ENCODE data around the gene ZFHX2. TPM values are rescaled to one million over a fixed set of nuclear protein-coding genes. Genes with fewer than 3 reads are reported as not detected.

ZFHX2 gene
- total and polyA plus RNA-seq, 2 of the 13 experiments (the other 11 are each of a cell fraction or from before 2014, with no cell fraction given), result 0.17 to 0.44 TPM

- no peak for TF ChIP-seq RAD51 (IDR thresholded peaks at IDR 0.05; ENCODE audit: borderline replicate concordance)
- peak; percentile 42; the same call in 1 of the 2 replicates for TF ChIP-seq HMG20A (CRISPR knock-in tag; IDR thresholded peaks at IDR 0.05; ENCODE audit: borderline replicate concordance)
- no peak for TF ChIP-seq ZNF615 (CRISPR knock-in tag; IDR thresholded peaks at IDR 0.05; ENCODE audit: borderline replicate concordance)
- peak; percentile 97 for TF ChIP-seq ZNF607 (CRISPR knock-in tag; IDR thresholded peaks at IDR 0.05; ENCODE audit: borderline replicate concordance)
- peak; percentile 99 for TF ChIP-seq ZNF441 (CRISPR knock-in tag; IDR thresholded peaks at IDR 0.05; ENCODE audit: borderline replicate concordance)
- peak; percentile 87 for TF ChIP-seq THAP7 (CRISPR knock-in tag; IDR thresholded peaks at IDR 0.05)
- no peak for TF ChIP-seq ZFP62 (CRISPR knock-in tag; IDR thresholded peaks at IDR 0.05)
- TF ChIP-seq NFE2L2 (IDR thresholded peaks at IDR 0.05; ENCODE audit: low read length), result no peak
- no peak; the same call in 1 of the 2 replicates for TF ChIP-seq ZNF790 (CRISPR knock-in tag; IDR thresholded peaks at IDR 0.05; ENCODE audit: borderline replicate concordance)
- no peak for TF ChIP-seq SP140L (CRISPR knock-in tag; IDR thresholded peaks at IDR 0.05; ENCODE audit: borderline replicate concordance)
- TF ChIP-seq POGK (CRISPR knock-in tag; conservative IDR thresholded peaks at IDR 0.05), result peak; percentile 90
- TF ChIP-seq ASH2L (IDR thresholded peaks at IDR 0.05; ENCODE audit: insufficient read length, low read depth, low read length), result peak; percentile 96
- TF ChIP-seq ZNF225 (CRISPR knock-in tag; IDR thresholded peaks at IDR 0.05), result peak; percentile 98
- TF ChIP-seq STAT6 (CRISPR knock-in tag; IDR thresholded peaks at IDR 0.05; ENCODE audit: borderline replicate concordance), result peak; percentile 77; the same call in 1 of the 2 replicates
- TF ChIP-seq ZNF329 (CRISPR knock-in tag; IDR thresholded peaks at IDR 0.05; ENCODE audit: low read depth), result no peak; the same call in 1 of the 2 replicates
- no peak for TF ChIP-seq FOXA1 (IDR thresholded peaks at IDR 0.05)
- TF ChIP-seq FOXA1 (CRISPR knock-in tag; IDR thresholded peaks at IDR 0.05), result no peak
- peak; percentile 19 for TF ChIP-seq EED (CRISPR knock-in tag; IDR thresholded peaks at IDR 0.05)
- peak; percentile 92 for TF ChIP-seq ARHGAP35 (CRISPR knock-in tag; IDR thresholded peaks at IDR 0.05; ENCODE audit: borderline replicate concordance)
- TF ChIP-seq ZFP1 (CRISPR knock-in tag; IDR thresholded peaks at IDR 0.05), result no peak; the same call in 1 of the 2 replicates
- TF ChIP-seq ZXDC (CRISPR knock-in tag; IDR thresholded peaks at IDR 0.05), result peak; percentile 97; the same call in 1 of the 2 replicates
- peak; percentile 86 for TF ChIP-seq ARNTL (CRISPR knock-in tag; IDR thresholded peaks at IDR 0.05)
Measured at GRCh38 chr14:23567186-23568020, 15.8 kb upstream of the ZFHX2 start, which contains the start of gene AP1G2 (continued).

Measured in HepG2 (cell line).